ENCODE results near the gene ZNF763.
A peak's percentile ranks its signal among the peaks of the same experiment; 100 is the strongest.
"Not testable (repeated sequence)": the region's sequence is repeated elsewhere in the genome, so short reads cannot be mapped to it uniquely, and the experiment has no call there.

Gene ZNF763

GRCh38 chr19:11944656-11945055 lies 20.2 kb upstream of the ZNF763 start:
- TF ChIP-seq CTCF (IDR thresholded peaks at IDR 0.05): no peak
- Histone ChIP-seq H3K27me3 (no peaks in the 10 kb centered on the region), H3K4me1 (no peaks in the 10 kb centered on the region), H3K36me3 (peaks cover 96 to 100% (median 98%) of the 10 kb centered on the region in 3 donors), H3K4me3 (no peak overlapping the region), H3K27ac (no peak overlapping the region), H3K9me3 (peaks cover 7 to 100% (median 98%) of the 10 kb centered on the region in 3 donors)
- no peak for DNase-seq
- intact Hi-C loops (cut with DNase I; ENCODE audit: low total_unique reads): no loop called here

GRCh38 chr19:11948646-11949045 lies 16.2 kb upstream of the ZNF763 start:
- Histone ChIP-seq H3K4me1 (no peaks in the 10 kb centered on the region), H3K36me3 (peaks cover 78 to 94% (median 82%) of the 10 kb centered on the region in 3 donors), H3K9me3 (peaks cover 10 to 98% (median 98%) of the 10 kb centered on the region in 3 donors), H3K4me3 (no peak overlapping the region), H3K27ac (no peak overlapping the region), H3K27me3 (no peaks in the 10 kb centered on the region)
- no peak for DNase-seq
- no peak for TF ChIP-seq CTCF (IDR thresholded peaks at IDR 0.05)
- intact Hi-C loops (cut with DNase I; ENCODE audit: low total_unique reads): no loop called here

DNA sequence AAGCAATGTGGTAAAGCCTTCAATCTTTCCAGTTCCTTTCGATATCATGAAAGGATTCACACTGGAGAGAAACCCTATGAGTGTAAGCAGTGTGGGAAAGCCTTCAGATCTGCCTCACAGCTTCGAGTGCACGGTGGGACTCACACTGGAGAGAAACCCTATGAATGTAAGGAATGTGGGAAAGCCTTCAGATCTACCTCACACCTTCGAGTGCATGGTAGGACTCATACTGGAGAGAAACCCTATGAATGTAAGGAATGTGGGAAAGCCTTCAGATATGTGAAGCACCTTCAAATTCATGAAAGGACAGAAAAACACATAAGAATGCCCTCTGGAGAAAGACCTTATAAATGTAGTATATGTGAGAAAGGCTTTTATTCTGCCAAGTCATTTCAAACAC lies 15.6 kb upstream of the ZNF763 start:
- no peak overlapping the region for H3K4me3 ChIP-seq

GRCh38 chr19:11949614-11950080 lies 15.2 kb upstream of the ZNF763 start:
- H3K27ac ChIP-seq; H3K27me3 ChIP-seq; DNase-seq; H3K4me3 ChIP-seq; intact Hi-C loops (cut with DNase I; ENCODE audit: low total_unique reads); H3K4me1 ChIP-seq: not testable (repeated sequence)
- H3K36me3 ChIP-seq: peaks cover 68 to 84% (median 72%) of the 10 kb centered on the region in 3 donors
- peaks cover 3 to 98% (median 92%) of the 10 kb centered on the region in 3 donors for H3K9me3 ChIP-seq

More for the DNA sequence above, 15.6 kb upstream of the ZNF763 start:
- intact Hi-C loops (cut with DNase I; ENCODE audit: low total_unique reads): no loop called here
- TF ChIP-seq CTCF (IDR thresholded peaks at IDR 0.05): no peak
- Histone ChIP-seq H3K4me1 (no peaks in the 10 kb centered on the region), H3K27ac (no peak overlapping the region), H3K9me3 (peaks cover 5 to 98% (median 92%) of the 10 kb centered on the region in 3 donors), H3K36me3 (peaks cover 72 to 88% (median 76%) of the 10 kb centered on the region in 3 donors), H3K27me3 (no peaks in the 10 kb centered on the region)
- DNase-seq: no peak

DNA sequence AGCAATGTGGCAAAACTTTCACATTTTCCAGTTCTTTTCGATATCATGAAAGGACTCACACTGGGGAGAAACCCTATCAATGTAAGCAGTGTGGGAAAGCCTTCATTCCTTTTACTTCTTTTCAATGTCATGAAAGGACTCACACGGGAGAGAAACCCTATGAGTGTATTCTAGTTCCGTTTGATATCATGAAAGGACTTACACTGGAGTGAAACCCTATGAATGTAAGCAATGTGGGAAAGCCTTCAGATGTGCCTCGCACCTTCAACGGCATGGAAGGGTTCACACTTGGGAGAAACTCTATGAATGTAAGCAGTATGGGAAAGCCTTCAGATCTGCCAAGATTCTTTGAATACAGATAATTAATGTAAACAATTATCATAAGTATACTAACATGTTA lies 14.5 kb upstream of the ZNF763 start:
- Histone ChIP-seq H3K4me3 (no peak overlapping the region), H3K27ac (no peak overlapping the region), H3K9me3 (peaks cover 3 to 92% (median 87%) of the 10 kb centered on the region in 3 donors), H3K27me3 (no peaks in the 10 kb centered on the region), H3K36me3 (peaks cover 61 to 77% (median 65%) of the 10 kb centered on the region in 3 donors), H3K4me1 (no peaks in the 10 kb centered on the region)
- no peak for DNase-seq
- intact Hi-C loops (cut with DNase I; ENCODE audit: low total_unique reads): no loop called here
- TF ChIP-seq CTCF (IDR thresholded peaks at IDR 0.05): no peak

- H3K4me1 ChIP-seq: peaks cover 0 to 27% (median 14%) of the 10 kb centered on the region in 4 donors
- intact Hi-C loops (cut with DNase I; ENCODE audit: low total_unique reads): loop anchor here (2.0 kb wide), 3 partner anchors 25 to 177 kb away; partner anchors contain the start of genes ZNF20 and ZNF700
- no peaks in the 10 kb centered on the region for H3K27me3 ChIP-seq
- DNase-seq: peak; percentile 82 to 89
- peak overlapping the region; percentile 59 to 63 for H3K4me3 ChIP-seq
- H3K27ac ChIP-seq: peak overlapping the region; percentile 93 to 96
- peak; percentile 81 to 91 for TF ChIP-seq CTCF (IDR thresholded peaks at IDR 0.05)
- no peaks in the 10 kb centered on the region for H3K36me3 ChIP-seq
- H3K9me3 ChIP-seq: no peaks in the 10 kb centered on the region
These were observed 1.1 kb upstream of the ZNF763 start for GRCh38 chr19:11963566-11964355.
